ENCODE results near the gene GMIP.

DNA sequence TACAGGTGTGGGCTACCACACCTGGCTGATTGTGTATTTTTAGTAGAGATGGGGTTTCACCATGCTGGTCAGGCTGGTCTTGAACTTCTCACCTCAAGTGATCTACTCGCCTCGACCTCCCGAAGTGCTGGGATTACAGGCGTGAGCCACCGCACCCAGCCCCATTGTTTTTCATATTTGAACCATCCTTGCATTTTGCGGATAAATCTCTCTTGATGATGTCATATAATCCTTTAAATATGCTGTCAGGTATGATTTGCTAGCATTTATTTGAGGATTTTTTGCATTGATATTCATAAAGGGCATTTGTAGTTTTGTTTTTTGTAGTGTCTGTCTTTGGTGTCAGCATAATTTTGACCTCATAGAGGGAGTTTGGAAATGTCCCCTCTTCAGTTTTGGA is 30.9 kb upstream of the GMIP start:
- TF ChIP-seq POLR2A (IDR thresholded peaks at IDR 0.05; ENCODE audit: low read depth, low read length) (no peak), POLR2AphosphoS5 (IDR thresholded peaks at IDR 0.05; ENCODE audit: low read depth, low read length) (no peak), POU2F2 (IDR thresholded peaks at IDR 0.05; ENCODE audit: low read depth, low read length) (no peak)
